ENCODE data around the gene FITM1. TPM values are rescaled to one million over a fixed set of nuclear protein-coding genes. Genes with fewer than 3 reads are reported as not detected.
A peak's percentile ranks its signal among the peaks of the same experiment; 100 is the strongest.

Gene FITM1
- total and polyA plus RNA-seq, 8 donors: 2.7 to 12.0 (median 4.0) TPM

DNA sequence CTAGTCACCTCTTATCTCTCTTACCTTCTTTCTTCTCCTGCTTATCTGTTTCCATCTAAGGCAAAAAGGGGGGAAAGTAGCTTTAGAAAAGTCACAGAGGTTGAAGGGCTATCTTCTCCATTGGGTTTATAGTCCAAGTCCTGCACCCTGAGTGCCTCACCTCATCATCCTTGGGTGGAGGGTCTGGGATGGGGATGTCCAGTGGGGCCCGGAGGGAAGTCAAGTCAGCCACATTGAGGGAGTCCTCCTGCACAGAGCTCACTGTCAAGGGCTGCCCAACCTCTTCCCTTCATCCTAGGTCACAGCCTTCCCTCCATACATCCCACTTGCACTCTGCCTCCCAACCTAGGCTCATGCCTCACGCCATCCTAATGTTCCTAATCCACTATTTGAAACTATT lies 14.8 kb downstream of the FITM1 start:
- no peak for FAIRE-seq
- peaks cover 8 to 28% (median 16%) of the 10 kb centered on the region in 3 donors for H3K4me1 ChIP-seq
- no peaks in the 10 kb centered on the region for H3K27me3 ChIP-seq
- no peak for ATAC-seq
- TF ChIP-seq, protein P1, sequence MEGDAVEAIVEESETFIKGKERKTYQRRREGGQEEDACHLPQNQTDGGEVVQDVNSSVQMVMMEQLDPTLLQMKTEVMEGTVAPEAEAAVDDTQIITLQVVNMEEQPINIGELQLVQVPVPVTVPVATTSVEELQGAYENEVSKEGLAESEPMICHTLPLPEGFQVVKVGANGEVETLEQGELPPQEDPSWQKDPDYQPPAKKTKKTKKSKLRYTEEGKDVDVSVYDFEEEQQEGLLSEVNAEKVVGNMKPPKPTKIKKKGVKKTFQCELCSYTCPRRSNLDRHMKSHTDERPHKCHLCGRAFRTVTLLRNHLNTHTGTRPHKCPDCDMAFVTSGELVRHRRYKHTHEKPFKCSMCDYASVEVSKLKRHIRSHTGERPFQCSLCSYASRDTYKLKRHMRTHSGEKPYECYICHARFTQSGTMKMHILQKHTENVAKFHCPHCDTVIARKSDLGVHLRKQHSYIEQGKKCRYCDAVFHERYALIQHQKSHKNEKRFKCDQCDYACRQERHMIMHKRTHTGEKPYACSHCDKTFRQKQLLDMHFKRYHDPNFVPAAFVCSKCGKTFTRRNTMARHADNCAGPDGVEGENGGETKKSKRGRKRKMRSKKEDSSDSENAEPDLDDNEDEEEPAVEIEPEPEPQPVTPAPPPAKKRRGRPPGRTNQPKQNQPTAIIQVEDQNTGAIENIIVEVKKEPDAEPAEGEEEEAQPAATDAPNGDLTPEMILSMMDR (IDR thresholded peaks at IDR 0.05): no peak
- H3K36me3 ChIP-seq: peaks cover 0 to 12% (median 12%) of the 10 kb centered on the region in 3 donors
- H3K9me3 ChIP-seq: no peaks in the 10 kb centered on the region
- H3K27ac ChIP-seq: peak overlapping the region in 3 of 4 donors; percentile 81 to 89 (median 87)
- peak overlapping the region in 1 of 4 donors; percentile 83 for H3K4me3 ChIP-seq
- intact Hi-C loops (cut with DNase I): no loop called here
- no peak for DNase-seq
- 92 to 100% methylated on average over 2 of the region's 2 CpGs for WGBS, 2 donors

DNA sequence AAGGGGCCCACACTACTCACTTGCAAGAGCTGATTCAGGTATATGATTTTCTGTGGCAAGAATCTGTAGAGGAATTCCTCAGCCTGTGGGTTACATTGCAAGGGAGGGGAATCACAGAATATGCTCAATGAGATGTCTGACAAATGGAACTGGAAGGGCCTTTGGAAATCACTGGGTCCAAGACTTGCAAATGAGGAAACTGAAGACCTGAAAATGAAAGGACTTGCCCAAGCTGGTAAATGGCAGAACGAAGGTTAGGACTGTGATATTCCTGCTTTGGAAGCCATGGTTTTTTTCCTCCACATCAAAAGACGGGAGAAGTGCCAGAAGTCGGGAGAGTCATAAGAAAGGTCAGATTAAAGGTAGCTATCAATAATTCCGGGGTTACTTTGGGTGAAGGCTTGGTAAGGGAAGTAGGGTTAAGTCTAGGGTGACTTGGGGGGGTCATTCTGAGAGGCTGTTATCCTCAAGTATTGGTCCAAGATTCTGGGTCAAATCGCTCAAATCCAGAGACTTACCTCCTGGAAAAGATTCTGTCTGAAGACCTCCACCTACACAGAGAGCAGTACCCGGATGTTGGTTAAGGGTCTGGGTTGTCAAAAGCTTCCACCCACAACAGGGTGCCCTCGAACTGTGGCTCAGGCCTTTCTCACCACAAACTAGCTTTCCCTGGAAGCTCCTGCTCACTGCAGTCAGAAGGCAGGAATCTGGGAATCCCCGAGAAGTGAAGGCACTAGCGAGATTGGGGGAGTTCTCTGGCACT lies 15.4 kb downstream of the FITM1 start:
- peak overlapping the region; percentile 70 to 96 (median 88) for H3K4me3 ChIP-seq
- peaks cover 8 to 27% (median 14%) of the 10 kb centered on the region in 3 donors for H3K4me1 ChIP-seq
- TF ChIP-seq, protein P1 (IDR thresholded peaks at IDR 0.05): no peak
- no peak for FAIRE-seq
- WGBS, 2 donors: 2% methylated on average over 9 of the region's 9 CpGs
- H3K36me3 ChIP-seq: peaks cover 0 to 16% (median 15%) of the 10 kb centered on the region in 3 donors
- ATAC-seq: peak in 1 of 4 donors; percentile 0
- intact Hi-C loops (cut with DNase I): no loop called here
- H3K9me3 ChIP-seq: no peaks in the 10 kb centered on the region
- no peaks in the 10 kb centered on the region for H3K27me3 ChIP-seq
- no peak for DNase-seq
- H3K27ac ChIP-seq: peak overlapping the region; percentile 78 to 89 (median 84)

DNA sequence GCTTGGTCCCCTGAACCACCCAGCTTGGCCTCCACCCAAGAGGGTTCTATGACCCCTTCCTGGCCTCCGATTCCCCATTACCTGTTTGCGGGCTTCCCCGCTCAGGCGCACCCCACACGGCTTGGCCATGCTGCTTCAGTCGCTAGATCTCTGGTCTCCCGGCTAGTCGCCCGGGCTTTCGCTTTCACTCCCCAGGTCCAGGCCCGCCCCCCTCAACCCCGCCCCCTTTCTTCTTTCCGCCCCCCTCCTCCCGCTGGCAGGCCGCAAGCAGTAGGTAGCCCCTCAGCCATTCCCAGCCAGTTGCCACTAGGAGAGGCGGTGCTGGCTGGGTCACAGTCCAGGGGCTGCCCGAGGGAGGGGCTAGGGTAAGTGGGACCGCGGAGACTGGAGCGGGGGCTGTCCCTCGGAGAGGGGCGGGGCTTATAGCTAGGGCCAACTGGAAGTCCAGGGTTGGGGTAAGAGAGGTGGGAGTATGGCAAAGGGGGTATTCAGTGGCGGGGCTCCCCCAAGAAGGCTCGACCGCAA lies 16.1 kb downstream of the FITM1 start, which contains the start of gene PSME2:
Gene PSME2, minus strand, starts transcription at position 158 of the 525 bp plus-strand sequence. Its CDS starts 29 bp downstream, at position 129.
- no peak for FAIRE-seq
- peak; percentile 75 to 89 (median 82) for ATAC-seq
- intact Hi-C loops (cut with DNase I): no loop called here
- Histone ChIP-seq H3K9me3 (no peaks in the 10 kb centered on the region), H3K36me3 (peaks cover 0 to 23% (median 22%) of the 10 kb centered on the region in 3 donors), H3K4me1 (peaks cover 8 to 27% (median 14%) of the 10 kb centered on the region in 3 donors), H3K27ac (peak within 1 kb of the TSS; percentile 78 to 89 (median 84)), H3K4me3 (peak within 1 kb of the TSS; percentile 70 to 96 (median 88)), H3K27me3 (no peaks in the 10 kb centered on the region)
- 0 to 1% methylated on average over 24 to 25 of the region's 25 CpGs for WGBS, 2 donors
- TF ChIP-seq, protein P1 (IDR thresholded peaks at IDR 0.05): no peak
- DNase-seq: peak; percentile 89 to 98 (median 96)

DNA sequence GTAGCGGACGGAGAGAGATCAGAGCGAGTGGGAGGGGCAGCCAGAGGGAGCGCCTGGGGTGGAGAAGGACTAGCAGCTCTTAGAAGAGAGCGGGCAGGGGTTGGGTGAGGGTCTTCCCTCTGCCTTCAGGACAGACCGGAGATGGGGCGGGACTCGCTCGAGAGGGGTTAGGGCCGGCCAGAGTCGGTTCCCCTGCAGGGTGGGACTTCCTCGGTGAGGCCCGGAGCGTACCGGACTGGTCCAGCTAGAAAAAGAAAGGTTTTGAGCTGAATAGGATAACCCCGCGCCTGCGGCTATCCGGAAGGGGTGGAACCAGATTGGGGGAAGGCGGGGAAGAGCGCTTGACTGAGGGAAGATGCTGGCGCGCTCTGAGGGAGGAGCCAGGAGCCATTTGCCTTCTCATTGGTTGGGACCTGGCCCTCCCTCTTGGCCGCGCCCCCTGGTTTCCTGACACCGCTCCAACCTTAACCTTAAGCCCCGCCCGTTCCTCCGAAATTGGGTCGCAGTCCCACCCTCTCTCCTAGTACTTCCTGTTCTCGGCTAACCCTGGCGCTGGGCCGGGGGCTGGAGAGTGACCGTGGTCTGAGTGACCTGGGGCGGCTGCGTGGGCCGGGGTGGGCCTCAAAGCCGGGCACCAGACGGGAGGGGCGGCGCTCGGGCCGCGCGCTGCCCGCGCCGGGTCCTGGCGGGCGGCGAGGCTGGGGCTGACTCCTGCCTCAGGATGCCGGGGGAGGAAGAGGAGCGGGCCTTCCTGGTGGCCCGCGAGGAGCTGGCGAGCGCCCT lies 16.7 kb downstream of the FITM1 start, which contains the start of gene RNF31:
Gene RNF31, plus strand, starts transcription at position 521 of the 783 bp plus-strand sequence. Its CDS starts 201 bp downstream, at position 722.
- intact Hi-C loops (cut with DNase I): no loop called here
- TF ChIP-seq, protein P1 (IDR thresholded peaks at IDR 0.05): no peak
- Histone ChIP-seq H3K9me3 (no peaks in the 10 kb centered on the region), H3K27ac (peak within 1 kb of the TSS; percentile 78 to 89 (median 84)), H3K4me1 (peaks cover 8 to 25% (median 14%) of the 10 kb centered on the region in 3 donors), H3K4me3 (peak within 1 kb of the TSS; percentile 70 to 96 (median 88)), H3K36me3 (peaks cover 0 to 28% (median 26%) of the 10 kb centered on the region in 3 donors), H3K27me3 (no peaks in the 10 kb centered on the region)
- DNase-seq: peak; percentile 92 to 98 (median 98)
- ATAC-seq: peak; percentile 91 to 96 (median 92)
- WGBS, 2 donors: 1% methylated on average over 51 to 57 of the region's 57 CpGs
- FAIRE-seq: peak; percentile 90

Data from pancreas (tissue), 10 donors.